GF-D8 (cell line): ENCODE results near the gene IZUMO1R.
"Not testable (repeated sequence)": the region's sequence is repeated elsewhere in the genome, so short reads cannot be mapped to it uniquely, and the experiment has no call there.

ENCODE experiments used
- DNase-seq: peaks from one replicate; lab custom pipeline; 2025; lab: John Stamatoyannopoulos, UW

IZUMO1R gene

DNA sequence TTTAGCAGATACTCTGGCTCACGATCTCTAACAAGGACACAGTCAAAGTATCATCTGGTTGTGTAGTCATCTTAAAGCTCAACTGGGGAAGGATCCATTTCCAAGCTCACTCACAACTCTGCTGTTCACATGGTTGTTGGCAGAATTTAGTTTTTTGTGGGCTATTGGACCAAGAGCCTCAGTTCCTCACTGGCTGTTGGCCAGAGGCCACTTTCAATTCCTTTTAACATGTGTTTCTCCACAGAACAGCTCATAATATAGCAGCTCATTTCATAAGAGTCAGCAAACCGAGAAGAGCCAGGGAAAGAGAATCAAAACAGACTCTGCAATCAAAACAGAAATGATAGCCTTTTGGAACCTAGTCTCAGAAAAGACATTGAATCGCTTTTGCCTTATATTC lies 22.6 kb downstream of the IZUMO1R start:
- DNase-seq, result no peak

DNA sequence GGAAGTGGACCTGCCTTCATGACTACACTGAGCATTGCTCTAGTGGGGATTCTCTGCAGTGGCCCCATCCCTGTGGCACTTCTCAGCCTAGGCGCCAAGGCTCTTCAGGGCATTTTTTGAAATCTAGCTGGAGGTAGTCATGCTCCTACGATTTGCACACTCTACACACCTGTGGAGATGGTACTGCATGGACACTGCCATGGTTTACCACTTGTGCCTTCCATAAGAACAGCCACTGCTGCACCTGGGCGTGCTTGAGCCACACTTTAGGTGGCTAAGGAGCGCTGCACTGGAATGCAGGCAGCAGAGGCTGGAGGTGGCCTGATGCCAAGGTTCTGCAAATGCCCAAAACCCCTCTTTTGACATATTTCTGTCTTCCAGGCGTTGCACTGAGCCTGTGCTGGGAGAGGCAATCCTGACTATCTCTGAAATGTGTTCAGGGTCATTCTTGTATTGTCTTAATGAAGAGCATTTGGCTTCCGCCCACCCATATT lies 24.3 kb downstream of the IZUMO1R start:
- DNase-seq, result no peak

DNA sequence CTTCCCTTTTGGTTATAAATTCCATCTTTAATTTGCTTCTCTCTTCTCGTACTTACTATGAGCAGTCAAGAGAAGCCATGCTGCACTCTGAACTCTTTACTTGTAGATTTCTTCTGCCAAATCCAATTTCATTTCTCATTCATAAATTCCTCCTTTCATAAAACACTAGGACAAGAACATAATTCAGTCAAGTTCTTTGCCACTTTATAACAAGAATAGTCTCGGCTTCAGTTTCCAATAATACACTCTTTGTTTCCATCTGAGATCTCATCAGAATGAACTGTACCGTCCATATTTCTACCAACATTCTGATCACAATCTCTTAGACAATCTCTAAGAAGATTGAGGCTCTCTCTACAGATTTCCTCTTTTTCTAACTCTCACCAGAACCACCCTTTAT lies 25.1 kb downstream of the IZUMO1R start:
- DNase-seq, result no peak

DNA sequence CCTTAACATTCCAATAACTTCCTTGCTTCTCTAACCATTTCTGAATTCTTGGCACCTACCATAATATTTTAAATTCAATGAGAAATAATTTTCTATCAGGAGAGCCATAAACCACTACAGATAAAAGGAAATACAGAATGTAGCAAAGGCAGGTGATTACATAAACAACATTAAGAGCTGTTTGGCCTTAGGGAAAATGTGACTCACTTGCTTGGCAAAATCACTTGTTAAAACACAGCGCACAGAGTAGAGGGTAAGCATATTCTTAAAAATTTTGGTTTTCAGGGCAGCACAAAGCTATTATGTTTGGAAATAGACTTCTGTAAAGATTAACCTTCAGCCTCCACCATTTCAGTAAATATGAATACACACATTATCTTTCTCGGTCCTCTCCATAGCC lies 26.4 kb downstream of the IZUMO1R start:
- no peak for DNase-seq

DNA sequence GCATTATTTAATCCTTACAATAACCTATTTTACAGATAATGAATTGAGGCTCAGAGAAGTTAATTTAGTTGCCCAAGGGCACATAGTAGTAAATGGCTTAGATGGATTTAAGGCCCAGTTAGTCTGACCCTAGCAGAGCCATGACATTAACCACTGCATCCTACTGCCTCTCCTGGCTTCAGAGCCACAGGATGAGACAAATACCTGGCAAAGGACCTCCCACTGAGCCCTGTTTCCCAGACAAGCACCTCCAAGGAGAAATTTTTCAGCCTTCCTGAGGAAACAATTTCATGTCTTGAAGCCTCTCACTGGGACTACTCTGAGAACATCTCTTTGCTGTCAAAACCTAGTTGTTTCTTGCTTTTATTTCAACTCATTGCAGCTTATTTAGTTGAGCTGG lies 28.4 kb downstream of the IZUMO1R start:
- DNase-seq, result no peak

DNA sequence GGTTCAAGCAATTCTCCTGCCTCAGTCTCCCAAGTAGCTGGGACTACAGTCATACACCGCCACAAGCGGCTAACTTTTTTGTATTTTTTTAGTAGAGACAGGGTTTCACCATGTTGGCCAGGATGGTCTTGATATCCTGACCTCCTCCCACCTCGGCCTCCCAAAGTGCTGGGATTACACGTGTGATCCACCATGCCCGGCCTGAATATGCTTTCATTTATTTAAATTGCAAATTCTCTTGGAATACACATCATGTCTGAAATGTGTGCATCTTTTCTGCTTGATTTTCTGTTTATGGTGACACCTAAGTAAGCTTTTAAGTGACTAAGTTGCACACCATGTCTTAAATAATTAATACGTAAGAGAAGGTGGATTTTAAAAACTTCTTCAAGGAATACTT lies 31.7 kb downstream of the IZUMO1R start:
- no peak for DNase-seq

DNA sequence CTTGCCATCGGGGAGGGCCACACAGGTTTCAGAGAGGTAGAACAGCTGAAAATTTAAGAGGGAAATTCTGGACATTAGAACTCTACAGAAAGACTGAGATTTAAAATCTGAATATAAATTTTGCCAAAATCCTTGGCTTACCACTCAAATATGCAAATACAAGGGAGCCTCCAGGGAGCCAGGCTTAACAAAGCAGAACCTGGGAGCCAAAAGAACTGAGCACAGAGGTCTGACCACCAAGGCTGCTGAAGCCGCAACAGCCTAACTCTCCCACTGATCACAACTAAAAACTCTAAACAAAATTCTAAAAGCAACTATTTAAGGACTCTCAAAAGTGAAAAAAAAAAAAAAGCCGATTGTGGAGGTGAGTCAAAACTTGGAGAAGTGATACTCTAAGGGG lies 34.3 kb downstream of the IZUMO1R start:
- no peak for DNase-seq

DNA sequence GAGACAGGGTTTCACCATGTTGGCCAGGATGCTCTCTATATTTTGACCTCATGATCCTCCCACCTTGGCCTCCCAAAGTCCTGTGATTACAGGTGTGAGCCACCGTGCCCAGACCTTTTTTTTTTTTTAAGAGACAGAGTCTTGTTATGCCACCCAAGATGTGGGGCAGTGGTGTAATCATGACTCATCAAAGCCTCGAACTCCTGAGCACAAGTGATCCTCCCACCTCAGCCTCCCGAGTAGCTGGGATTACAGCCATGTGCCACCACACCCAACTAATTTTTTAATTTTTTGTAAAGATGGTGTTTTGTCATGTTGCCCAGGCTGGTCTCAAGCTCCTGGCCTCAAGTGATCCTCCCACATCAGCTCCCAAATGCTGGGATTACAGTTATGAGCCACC lies 37.9 kb downstream of the IZUMO1R start:
- DNase-seq, result no peak

DNA sequence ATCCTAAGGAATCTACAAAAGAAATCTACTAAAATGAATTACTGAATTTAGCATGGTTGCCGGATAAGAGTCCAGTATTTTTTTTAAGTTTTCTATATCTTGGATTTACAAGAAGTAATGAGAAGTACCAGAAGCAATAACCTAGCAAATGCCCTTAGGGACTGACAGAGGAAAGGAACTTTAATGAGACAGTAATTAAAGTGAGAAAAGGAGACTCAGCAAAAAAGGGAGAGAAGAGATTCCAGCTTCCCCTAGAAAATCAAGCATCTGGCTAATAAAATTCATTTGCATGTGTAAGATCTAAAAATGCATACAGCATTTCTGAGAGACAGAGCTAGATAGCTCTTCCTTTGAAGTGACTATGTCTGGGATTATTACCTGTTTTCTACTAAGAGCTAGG lies 39.1 kb downstream of the IZUMO1R start:
- DNase-seq, result no peak

DNA sequence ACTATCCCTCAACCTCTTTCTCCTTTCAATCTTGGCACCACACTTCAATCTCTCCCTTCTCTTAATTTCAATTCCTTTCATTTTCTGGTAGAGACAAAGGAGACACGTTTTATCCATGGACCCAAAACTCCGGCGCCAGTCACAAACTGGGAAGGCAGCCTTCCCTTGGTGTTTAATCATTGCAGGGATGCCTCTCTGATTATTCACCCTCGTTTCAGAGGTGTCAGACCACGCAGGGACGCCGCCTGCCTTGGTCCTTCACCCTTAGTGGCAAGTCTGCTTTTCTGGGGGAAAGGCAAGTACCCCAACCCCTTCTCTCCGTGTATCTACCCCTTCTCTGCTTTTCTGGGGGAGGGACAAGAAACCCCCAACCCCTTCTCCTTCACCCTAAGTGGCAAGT lies 41.9 kb downstream of the IZUMO1R start:
- DNase-seq, result not testable (repeated sequence)

DNA sequence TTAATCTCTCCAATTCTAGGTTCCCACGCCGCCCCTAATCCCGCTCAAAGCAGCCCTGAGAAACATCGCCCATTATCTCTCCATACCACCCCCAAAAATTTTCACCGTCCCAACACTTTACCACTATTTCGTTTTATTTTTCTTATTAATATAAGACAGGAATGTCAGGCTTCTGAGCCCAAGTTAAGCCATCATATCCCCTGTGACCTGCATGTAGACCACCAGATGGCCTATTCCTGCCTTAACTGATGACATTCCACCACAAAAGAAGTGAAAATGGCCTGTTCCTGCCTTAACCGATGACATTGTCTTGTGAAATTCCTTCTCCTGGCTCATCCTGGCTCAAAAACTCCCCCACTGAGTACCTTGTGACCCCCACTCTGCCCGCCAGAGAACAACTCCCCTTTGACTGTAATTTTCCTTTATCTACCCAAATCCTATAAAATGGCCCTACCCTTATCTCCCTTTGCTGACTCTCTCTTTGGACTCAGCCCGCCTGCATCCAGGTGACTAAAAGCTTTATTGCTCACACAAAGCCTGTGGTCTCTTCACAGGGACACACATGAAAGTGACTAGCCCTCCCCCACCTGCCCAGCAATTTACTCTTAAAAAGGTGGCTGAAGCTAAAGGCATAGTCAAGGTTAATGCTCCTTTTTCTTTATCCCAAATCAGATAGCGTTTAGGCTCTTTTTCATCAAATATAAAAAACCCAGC lies 46.6 kb downstream of the IZUMO1R start:
- DNase-seq, result not testable (repeated sequence)
